GM18520 (cell line): Measurements from ENCODE around the gene HDX.
A peak's percentile ranks its signal among the peaks of the same experiment; 100 is the strongest.
"Not testable (repeated sequence)": the region's sequence is repeated elsewhere in the genome, so short reads cannot be mapped to it uniquely, and the experiment has no call there.

Source experiments
- ATAC-seq: cut with Tn5 transposase; IDR thresholded peaks from one replicate; pipeline ENCODE4 v1.9.1; 2021; ENCODE audit not compliant: unreplicated experiment

Gene HDX

DNA sequence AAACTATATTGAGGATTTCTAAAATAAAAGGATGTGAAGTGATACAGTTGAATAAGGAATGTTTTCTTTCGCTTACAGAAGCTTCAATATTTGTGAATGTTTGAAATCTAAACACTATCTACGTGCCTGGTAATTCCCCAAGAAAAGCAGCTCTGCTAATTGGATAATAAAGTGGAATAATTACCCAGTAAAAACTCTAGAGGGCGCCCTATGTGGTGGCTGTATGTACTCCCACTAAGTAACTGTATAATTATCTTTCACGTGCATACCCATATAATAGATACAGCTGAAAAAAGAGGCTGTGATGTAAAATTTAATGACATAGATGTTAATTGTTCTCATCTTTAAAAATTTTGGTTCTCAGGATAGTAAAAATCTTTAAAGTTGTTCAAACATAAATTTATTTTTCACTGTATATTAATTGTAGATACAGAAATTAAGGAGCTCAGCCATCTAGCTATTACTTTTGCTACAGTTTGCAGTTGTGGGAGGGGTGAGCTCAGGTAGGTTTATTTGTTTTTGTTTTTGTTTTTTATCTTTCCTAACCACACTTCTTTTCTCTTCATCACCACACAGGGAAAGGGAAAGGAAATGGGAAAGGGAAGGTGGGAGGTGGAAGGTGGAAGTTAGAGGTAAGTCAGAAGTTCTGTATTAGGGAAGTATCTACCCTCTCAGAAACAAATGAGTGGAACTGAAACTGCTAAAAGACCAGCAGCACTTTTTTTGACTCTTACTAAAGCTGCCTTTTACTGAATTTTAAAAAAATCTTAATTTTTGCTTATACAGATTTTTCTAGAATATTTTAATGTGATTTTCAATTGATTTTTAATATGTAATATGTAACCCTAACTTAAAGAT is 162.5 kb downstream of the HDX start:
- peak; percentile 63 for ATAC-seq

DNA sequence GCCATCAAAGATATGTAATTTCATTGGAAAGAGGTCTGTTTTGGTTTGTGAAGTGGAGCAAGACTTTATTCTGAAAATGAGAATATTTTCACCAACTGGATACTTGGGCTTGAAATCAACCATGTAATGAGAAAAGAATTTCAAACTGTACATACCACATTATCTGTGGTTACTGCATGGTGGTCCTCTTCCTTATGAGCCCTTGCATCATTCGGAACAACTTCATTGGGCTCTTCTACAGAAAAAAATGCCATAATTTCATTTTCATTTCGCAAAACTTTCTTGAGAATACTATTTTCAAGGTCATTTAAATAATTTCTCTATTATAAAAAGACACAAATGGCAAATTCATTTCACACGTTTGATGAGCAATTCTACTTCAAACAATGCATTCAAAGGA is 165.6 kb downstream of the HDX start:
- ATAC-seq = no peak

DNA sequence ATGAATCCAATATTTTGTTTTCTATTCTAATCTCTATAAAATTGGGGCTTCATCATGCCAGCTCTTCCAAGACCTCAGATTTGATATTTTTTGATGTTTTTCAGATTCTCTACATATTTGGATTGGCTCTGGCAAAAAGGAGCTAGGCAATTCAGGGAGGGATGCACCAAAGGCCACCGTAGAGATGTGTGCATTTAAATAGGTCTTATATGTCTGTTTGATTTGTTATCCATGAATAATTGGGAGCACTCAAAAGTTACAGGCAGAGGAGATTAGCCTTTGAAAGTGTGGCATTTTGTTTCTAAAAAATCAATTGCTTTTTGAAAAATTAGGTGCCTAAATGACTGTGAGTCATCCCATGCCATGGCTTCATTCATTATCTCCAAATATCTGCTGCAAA is 167.1 kb downstream of the HDX start:
- no peak for ATAC-seq

DNA sequence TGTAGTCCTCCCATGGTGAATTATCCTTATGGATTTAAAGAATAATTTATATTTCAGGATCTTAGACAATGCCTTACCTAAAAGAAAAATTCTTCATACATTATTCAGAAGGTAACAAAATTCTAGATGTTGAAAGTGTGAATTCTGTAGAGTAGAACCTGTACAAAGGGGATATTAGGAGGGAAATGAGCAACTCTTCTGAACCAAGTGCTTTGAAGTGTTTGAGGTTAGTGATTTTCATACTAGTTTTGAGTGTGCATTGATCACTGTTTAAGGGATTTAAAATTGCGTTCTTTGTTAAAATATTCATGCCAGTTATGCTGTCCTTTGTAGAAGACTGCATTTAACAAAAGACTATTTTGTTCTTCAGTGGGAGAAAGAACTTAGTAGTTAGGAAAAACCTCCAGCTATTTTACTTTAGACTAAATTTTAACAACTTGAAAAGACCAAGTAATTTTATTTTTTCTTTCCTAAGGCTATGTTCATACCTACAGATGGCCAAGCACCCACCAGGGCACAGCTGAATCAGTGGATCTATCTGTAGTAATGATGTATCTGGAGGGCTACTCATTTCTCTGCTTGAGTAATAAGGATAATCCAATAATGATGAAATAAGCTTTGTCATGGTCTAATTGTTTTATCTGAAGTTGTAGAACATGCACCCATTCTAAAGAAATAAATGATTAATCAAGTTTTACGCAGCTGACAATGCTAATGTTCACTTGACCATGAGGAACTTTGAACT is 180.0 kb downstream of the HDX start:
- ATAC-seq = no peak

DNA sequence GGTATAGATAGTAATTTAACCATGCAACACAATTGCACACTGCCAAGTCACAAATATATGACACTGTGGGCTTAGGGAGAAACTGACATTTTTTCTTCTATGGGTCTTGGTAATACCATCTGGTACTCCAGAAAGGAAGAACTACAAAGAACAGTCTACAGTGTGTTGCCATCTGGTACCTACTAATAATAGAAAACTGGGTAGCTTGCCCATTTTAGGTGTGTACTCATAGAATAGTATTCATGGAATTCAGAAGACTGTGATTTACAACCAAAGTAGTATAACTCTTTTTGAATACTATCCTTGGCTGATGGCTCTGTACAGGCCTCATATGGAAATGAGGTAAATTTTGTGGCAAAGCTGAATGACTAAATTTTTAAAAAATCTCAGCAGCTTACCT is 181.6 kb downstream of the HDX start:
- ATAC-seq = no peak

DNA sequence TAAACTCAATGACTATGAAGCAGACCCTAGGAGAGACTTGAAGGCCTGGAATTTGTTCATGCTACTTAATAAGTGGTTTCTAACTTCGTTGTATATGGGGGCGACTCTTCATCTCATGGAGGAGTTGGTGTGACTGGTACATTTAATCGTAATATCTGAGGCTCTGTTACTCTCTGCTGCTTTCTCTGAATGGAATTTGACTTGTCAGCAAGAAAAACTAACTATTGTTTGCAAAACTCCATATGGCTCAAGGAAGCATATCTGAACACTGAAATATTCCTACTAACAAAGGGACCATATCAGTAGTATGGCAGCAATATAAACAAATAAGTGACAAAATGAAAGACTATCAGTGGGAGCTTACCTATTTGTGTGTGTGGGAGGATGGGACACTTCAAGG is 182.2 kb downstream of the HDX start:
- ATAC-seq = no peak

DNA sequence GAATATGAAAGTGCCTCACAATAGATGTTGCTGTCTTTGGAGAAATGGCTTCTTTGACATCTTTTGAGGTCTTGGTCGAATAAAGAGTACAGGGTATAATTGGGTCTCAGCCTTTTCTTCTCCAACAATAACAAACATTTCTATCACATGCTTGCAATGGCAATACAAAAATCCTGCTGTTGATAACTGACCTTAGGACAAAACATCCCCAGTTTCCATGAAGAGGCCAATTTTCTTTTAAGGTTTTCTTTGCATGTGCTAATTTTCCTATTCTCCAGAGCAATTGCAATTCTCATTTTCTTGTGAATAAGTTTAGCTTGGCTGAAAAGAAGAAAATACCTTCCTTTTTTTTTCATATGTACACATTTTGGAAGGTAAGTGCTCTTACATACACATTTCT is 183.6 kb downstream of the HDX start:
- ATAC-seq = no peak

DNA sequence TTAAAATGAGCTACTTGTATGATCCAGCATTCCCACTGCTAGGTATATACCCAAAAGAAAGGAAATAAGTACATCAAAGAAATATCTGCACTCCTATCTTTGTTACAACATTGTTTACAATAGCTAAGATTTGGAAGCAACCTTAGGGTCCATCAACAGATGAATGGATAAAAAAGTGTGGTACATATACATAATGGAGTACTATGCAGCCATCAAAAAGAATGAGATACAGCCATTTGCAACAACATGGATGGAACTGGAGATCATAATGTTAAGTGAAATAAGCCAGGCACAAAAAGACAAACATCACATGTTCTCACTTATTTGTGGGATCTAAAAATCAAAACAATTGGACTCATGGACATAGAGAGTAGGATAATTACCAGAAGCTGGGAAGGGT is 186.3 kb downstream of the HDX start:
- not testable (repeated sequence) for ATAC-seq
